HUES64 (cell line): Measurements from ENCODE around the gene STOX2.

Experiments used
- H3K27ac ChIP-seq: 2 replicates; pipeline ENCODE4 v1.7.0; 2013; ENCODE audit warnings: low read depth, low read length, inconsistent platforms
- H3K27me3 ChIP-seq: 2 replicates; pipeline ENCODE4 v1.6.1; 2013; ENCODE audit warnings: mild to moderate bottlenecking, low read length; ENCODE audit not compliant: insufficient read depth
- H3K36me3 ChIP-seq: 2 replicates; pipeline ENCODE4 v1.6.1; 2013; ENCODE audit warnings: mild to moderate bottlenecking, low read length; ENCODE audit not compliant: insufficient read depth
- H3K4me1 ChIP-seq: 2 replicates; pipeline ENCODE4 v1.6.1; 2013; ENCODE audit warnings: mild to moderate bottlenecking, low read length, moderate library complexity; ENCODE audit not compliant: insufficient read depth
- H3K4me3 ChIP-seq: 2 replicates; pipeline ENCODE4 v1.5.1; 2013; ENCODE audit warnings: mild to moderate bottlenecking, low read length, moderate library complexity
- H3K9ac ChIP-seq: 2 replicates; pipeline ENCODE4 v1.6.1; 2013; ENCODE audit warnings: mild to moderate bottlenecking, low read depth, low read length
- H3K9me3 ChIP-seq: 2 replicates; pipeline ENCODE4 v1.6.1; 2013; ENCODE audit warnings: low read depth, low read length; ENCODE audit not compliant: insufficient read depth
- whole genome bisulfite sequencing: fragments of 150-250, 120-280 bp; methylation state at CpG from one replicate; pipeline ENCODE4 v1.1.7; 2013; ENCODE audit warnings: missing lambda C conversion rate; 5-methylcytosine and 5-hydroxymethylcytosine counted together

The STOX2 gene

DNA sequence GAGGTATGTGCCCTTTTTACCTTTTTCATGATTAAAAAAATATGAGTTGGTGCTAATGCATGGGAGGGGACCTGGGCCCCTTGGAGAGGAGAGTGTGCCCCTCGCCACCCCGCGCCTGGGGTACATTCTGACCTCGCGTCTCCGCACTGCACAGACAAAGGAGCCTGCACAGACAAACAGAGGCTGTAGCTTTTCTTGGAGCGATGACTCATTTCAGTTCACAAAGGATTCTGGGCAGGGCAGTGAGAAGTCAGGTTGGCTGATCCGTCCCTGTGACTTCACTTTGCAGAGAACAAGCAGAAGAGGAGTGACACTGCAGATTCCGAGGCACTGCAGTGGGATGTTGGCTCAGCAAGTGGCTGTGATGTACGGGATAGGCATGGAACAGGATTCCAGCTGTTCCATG, 82.9 kb downstream of the STOX2 start:
- Histone ChIP-seq H3K27me3 (peaks cover 6% of the 10 kb centered on the region; the same call in 1 of the 2 replicates), H3K9ac (peak overlapping the region; percentile 81), H3K4me3 (peak overlapping the region; percentile 52)

DNA sequence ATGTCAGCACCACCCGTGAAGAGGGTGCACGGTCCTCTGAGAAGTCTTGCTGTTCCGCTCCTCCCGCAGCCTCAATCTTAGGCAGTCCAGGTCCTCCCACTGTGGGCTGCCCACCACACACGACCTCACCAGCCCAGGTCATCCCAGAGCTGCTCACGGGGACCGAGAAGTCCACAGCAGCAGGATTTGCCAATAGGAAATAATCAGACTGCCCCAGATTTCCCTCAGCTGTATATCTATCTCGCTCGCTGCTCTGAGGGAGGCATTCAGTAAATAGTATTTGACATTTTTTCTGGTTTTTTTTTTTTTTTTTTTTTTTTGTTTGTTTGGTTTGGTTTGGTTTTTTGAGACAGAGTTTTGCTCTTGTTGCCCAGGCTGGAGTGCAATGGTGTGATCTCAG, 83.8 kb downstream of the STOX2 start:
- Histone ChIP-seq H3K27ac (peak overlapping the region; percentile 60; the same call in 1 of the 2 replicates), H3K9ac (peak overlapping the region; percentile 81; the same call in 1 of the 2 replicates), H3K4me1 (peaks cover 30% of the 10 kb centered on the region), H3K4me3 (no peak overlapping the region), H3K9me3 (no peaks in the 10 kb centered on the region), H3K36me3 (no peaks in the 10 kb centered on the region), H3K27me3 (peaks cover 6% of the 10 kb centered on the region; the same call in 1 of the 2 replicates)
- WGBS, result 85% methylated on average over 9 of the region's 9 CpGs

More for the DNA sequence above, 82.9 kb downstream of the STOX2 start:
- Histone ChIP-seq H3K9me3 (no peaks in the 10 kb centered on the region), H3K4me1 (peaks cover 26% of the 10 kb centered on the region), H3K36me3 (no peaks in the 10 kb centered on the region), H3K27ac (peak overlapping the region; percentile 60)
- 26% methylated on average over 10 of the region's 10 CpGs for WGBS

GRCh38 chr4:183989461-183989860, 84.4 kb downstream of the STOX2 start:
- Histone ChIP-seq H3K9ac (no peak overlapping the region), H3K27ac (no peak overlapping the region), H3K4me3 (no peak overlapping the region), H3K36me3 (no peaks in the 10 kb centered on the region), H3K27me3 (peaks cover 6% of the 10 kb centered on the region; the same call in 1 of the 2 replicates), H3K9me3 (no peaks in the 10 kb centered on the region), H3K4me1 (peaks cover 30% of the 10 kb centered on the region)
- 92% methylated on average over 6 of the region's 6 CpGs for WGBS

DNA sequence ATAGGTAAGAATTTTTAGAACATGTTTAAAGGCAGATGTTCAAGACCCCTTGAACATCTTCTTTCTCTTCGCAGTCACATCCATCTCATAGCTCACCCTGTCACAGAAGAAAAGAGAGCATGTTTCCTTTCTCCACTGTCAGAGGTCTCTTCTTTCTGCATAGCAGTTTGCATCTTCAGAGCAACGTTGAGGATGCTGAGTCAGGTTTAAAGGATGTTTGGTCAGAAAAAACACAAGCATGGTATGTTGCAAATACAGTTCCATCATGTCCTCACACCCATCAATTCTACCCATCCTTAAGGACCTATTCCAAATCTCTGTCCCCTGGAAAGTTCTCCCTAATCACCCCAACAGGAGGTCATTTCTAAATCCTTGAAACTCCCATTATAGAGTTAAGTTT, 84.8 kb downstream of the STOX2 start:
- no peaks in the 10 kb centered on the region for H3K9me3 ChIP-seq
- peaks cover 6% of the 10 kb centered on the region; the same call in 1 of the 2 replicates for H3K27me3 ChIP-seq
- H3K36me3 ChIP-seq, result no peaks in the 10 kb centered on the region
- H3K9ac ChIP-seq, result no peak overlapping the region
- H3K27ac ChIP-seq, result no peak overlapping the region
- H3K4me3 ChIP-seq, result no peak overlapping the region
- peaks cover 30% of the 10 kb centered on the region for H3K4me1 ChIP-seq
- WGBS, result 96% methylated on average over 1 of the region's 2 CpGs

DNA sequence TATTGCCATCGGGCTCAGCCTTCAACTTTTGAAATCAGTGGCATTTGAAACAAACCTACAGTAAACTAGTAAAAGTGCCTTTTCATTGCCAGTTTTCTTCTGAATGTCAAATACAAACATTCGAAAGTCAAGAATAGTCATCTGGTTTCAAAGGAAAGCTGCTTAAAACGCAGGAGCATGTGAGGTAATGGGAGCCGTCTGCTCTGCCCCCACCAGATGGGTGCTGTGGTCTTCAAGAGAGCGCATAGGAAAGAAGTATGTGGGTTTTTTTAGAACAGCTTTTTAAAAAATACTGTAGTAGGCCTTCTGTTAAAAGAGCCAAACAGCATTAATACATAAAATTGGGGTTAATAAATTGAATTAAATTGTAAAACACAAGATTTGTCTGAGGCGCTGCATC, 88.6 kb downstream of the STOX2 start:
- no peaks in the 10 kb centered on the region for H3K27me3 ChIP-seq
- no peak overlapping the region for H3K9ac ChIP-seq
- no peaks in the 10 kb centered on the region for H3K9me3 ChIP-seq
- H3K36me3 ChIP-seq, result no peaks in the 10 kb centered on the region
- H3K4me3 ChIP-seq, result no peak overlapping the region
- 80% methylated on average over 6 of the region's 6 CpGs for WGBS
- H3K27ac ChIP-seq, result no peak overlapping the region
- H3K4me1 ChIP-seq, result peaks cover 16% of the 10 kb centered on the region

GRCh38 chr4:183995570-183995969, 90.5 kb downstream of the STOX2 start:
- no peak overlapping the region for H3K9ac ChIP-seq
- H3K4me1 ChIP-seq, result peaks cover 17% of the 10 kb centered on the region
- no peaks in the 10 kb centered on the region for H3K27me3 ChIP-seq
- H3K9me3 ChIP-seq, result no peaks in the 10 kb centered on the region
- H3K4me3 ChIP-seq, result no peak overlapping the region
- 73% methylated on average over 11 of the region's 11 CpGs for WGBS
- no peak overlapping the region for H3K27ac ChIP-seq
- no peaks in the 10 kb centered on the region for H3K36me3 ChIP-seq

DNA sequence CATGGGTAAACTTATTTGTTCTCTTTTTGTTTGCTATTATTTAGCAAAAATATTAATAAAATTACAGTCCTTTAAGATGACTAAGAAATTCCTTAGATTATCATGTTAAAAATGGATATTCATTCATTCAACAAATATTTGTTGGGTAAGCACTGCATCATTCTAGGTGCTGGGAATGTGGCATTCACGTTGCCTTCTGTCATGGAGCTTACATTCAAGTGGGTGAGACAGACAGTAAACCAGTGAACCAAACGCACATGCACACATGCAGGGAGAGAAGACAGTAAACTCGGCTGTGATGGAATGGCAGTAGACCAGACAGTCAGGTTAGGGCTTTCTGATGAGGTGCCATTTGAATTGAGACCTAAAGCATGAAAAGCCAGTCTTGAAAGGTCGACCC, 91.8 kb downstream of the STOX2 start:
- no peak overlapping the region for H3K27ac ChIP-seq
- H3K9ac ChIP-seq, result no peak overlapping the region
- H3K4me1 ChIP-seq, result peaks cover 18% of the 10 kb centered on the region
- WGBS, result 93% methylated on average over 4 of the region's 4 CpGs
- H3K4me3 ChIP-seq, result no peak overlapping the region
- peaks cover 7% of the 10 kb centered on the region for H3K36me3 ChIP-seq
- H3K27me3 ChIP-seq, result no peaks in the 10 kb centered on the region
- H3K9me3 ChIP-seq, result no peaks in the 10 kb centered on the region

- Histone ChIP-seq H3K4me1 (peaks cover 15% of the 10 kb centered on the region), H3K27ac (no peak overlapping the region), H3K9me3 (no peaks in the 10 kb centered on the region), H3K4me3 (no peak overlapping the region), H3K27me3 (no peaks in the 10 kb centered on the region), H3K36me3 (peaks cover 17% of the 10 kb centered on the region), H3K9ac (no peak overlapping the region)
- 90% methylated on average over 6 of the region's 6 CpGs for WGBS
Observed at GRCh38 chr4:183999435-183999834, 94.3 kb downstream of the STOX2 start.

DNA sequence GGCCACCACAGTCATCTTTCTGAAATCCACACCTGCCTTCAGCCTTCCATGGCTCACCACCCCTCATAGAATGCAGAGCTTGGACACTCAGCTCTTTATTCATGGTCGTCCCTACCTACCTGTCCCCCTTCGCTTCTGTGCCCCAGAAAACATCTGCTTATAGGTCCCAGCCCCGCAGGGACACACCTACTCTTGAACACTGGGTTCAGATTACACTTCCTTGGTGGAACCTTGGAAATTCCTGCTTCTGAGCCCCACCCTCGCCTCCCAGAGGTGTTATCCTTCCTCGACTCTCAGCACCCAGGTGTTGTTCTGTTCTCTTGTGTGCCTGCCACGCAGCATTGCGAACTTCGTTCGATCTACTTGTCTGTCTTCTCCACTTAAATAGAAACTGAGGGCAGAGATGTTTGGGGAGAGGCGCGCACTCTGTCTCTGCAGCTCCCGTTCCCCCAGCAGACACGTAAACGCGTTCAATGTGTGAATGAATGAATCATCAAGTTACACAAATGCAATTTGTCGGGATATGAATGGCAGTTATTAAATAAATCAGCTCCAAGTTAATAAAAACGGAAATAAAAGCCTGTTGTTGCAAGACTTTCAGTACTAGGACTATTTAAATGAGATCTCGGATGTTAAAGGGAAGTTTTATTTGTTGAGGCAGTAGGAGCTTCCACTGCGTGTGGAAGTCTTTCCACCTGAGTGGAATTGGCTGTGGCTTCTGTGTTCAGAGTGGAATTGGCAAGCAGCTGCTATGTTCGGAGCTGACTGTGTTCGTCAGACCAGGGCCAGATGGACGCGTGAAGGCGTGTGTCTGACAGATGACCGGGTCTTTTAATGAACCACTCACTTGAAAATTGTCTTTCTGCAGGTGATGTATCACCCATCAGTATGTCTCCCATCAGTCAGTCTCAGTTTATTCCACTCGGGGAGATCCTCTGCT, 95.6 kb downstream of the STOX2 start:
- Histone ChIP-seq H3K9me3 (no peaks in the 10 kb centered on the region), H3K4me3 (no peak overlapping the region), H3K27ac (no peak overlapping the region), H3K36me3 (peaks cover 22% of the 10 kb centered on the region), H3K4me1 (peaks cover 9% of the 10 kb centered on the region), H3K9ac (no peak overlapping the region), H3K27me3 (no peaks in the 10 kb centered on the region)
- 95% methylated on average over 26 of the region's 26 CpGs for WGBS

DNA sequence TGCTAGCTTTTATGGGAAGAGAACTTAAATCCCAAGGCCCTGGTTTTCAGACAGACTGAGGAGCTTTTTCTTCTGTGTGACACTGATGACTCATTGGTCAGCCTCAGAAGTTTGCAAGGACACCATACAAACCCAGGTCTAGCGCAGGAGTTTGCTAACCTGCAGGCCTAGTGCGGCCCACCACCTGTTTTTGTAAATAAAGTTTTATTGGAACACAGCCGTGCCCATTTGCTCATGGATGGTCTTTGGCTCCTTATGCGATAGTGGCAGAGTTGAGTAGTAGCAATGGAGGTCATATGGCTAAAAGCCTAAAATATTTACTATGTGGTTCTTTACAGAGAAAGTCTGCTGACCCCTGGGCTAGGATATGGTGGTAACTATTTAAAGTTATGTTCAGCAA, 98.3 kb downstream of the STOX2 start:
- no peaks in the 10 kb centered on the region for H3K9me3 ChIP-seq
- no peak overlapping the region for H3K27ac ChIP-seq
- peaks cover 25% of the 10 kb centered on the region for H3K36me3 ChIP-seq
- no peak overlapping the region for H3K4me3 ChIP-seq
- no peak overlapping the region for H3K9ac ChIP-seq
- WGBS, result 97% methylated on average over 4 of the region's 4 CpGs
- no peaks in the 10 kb centered on the region for H3K27me3 ChIP-seq
- H3K4me1 ChIP-seq, result peaks cover 6% of the 10 kb centered on the region; the same call in 1 of the 2 replicates

DNA sequence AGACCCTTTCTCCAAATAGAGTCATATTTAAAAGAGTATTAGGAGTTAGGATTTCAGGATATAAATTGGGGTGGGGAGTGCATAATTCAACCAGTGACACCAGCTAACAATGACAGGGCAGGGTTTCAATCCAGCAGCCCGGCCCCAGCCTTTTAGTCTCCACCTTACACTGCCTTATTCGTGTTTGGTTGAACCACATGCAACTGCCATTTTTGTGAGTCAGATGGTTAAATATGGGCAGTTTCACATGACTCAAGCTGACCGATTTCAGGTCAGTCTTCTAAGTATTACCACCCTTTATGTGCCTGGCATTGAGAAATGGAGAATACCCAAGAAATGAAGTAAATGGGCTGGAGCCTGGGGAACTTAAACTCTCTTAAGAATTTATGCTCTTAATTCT, 102.8 kb downstream of the STOX2 start:
- Histone ChIP-seq H3K27me3 (no peaks in the 10 kb centered on the region), H3K36me3 (peaks cover 35% of the 10 kb centered on the region), H3K9me3 (no peaks in the 10 kb centered on the region), H3K9ac (no peak overlapping the region), H3K4me3 (no peak overlapping the region), H3K27ac (no peak overlapping the region), H3K4me1 (peaks cover 4% of the 10 kb centered on the region; the same call in 1 of the 2 replicates)
- WGBS, result 88% methylated on average over 3 of the region's 3 CpGs
